ENCODE data around the gene POLA1. TPM values are rescaled to one million over a fixed set of nuclear protein-coding genes. Genes with fewer than 3 reads are reported as not detected.

POLA1 gene
- total and polyA plus RNA-seq, 2 of the 4 experiments (the other 2 are of a cell fraction): 4.0 to 15.1 TPM

- Histone ChIP-seq H3K14ac (replicated peaks; ENCODE audit: low read depth, low read length) (no peak overlapping the region), H3K4ac (ENCODE audit: low read depth, low read length) (no peak overlapping the region), H3K18ac (ENCODE audit: low read depth, low read length) (no peak overlapping the region), H4K5ac (ENCODE audit: low read depth, low read length) (no peak overlapping the region), H3K23ac (ENCODE audit: low read depth, low read length) (no peak overlapping the region), H2AFZ (replicated peaks; ENCODE audit: low read length, poor library complexity) (no peak overlapping the region), H2BK20ac (ENCODE audit: low read depth, low read length) (no peak overlapping the region), H3K9me1 (ENCODE audit: insufficient read depth, low read length) (no peaks in the 10 kb centered on the region), H2AK9ac (replicated peaks; ENCODE audit: low read depth, low read length, poor library complexity) (no peak overlapping the region), H3K27ac (ENCODE audit: insufficient read depth, low read length) (no peak overlapping the region), H3K56ac (ENCODE audit: extremely low read depth, insufficient read depth, low read length) (no peak overlapping the region), H3K79me1 (ENCODE audit: low read depth in 1 of 2, low read length in 2 of 2) (no peaks in the 10 kb centered on the region), H3K4me2 (ENCODE audit: low read depth, low read length) (0 out of 2 replicates have a peak overlapping the region, but pooled peaks have one; percentile 30), H4K91ac (ENCODE audit: insufficient read depth, low read depth, low read length) (no peak overlapping the region), H3K27me3 (ENCODE audit: control insufficient read depth, insufficient read depth, low read length) (peaks cover 89% of the 10 kb centered on the region), H2AK5ac (ENCODE audit: low read depth, low read length) (no peak overlapping the region), H2BK15ac (ENCODE audit: low read depth, low read length) (no peak overlapping the region), H4K8ac (ENCODE audit: low read depth in 2 of 2, low read length in 2 of 2) (no peak overlapping the region), H3K36me3 (ENCODE audit: control insufficient read depth, insufficient read depth, low read length) (no peaks in the 10 kb centered on the region), H4K20me1 (ENCODE audit: insufficient read depth, low read length) (no peaks in the 10 kb centered on the region), H2BK5ac (ENCODE audit: low read depth, low read length, poor library complexity, severe bottlenecking) (no peak overlapping the region), H3K4me1 (ENCODE audit: control insufficient read depth, insufficient read depth, low read length) (no peaks in the 10 kb centered on the region; the same call in 1 of the 2 replicates), H3K9ac (ENCODE audit: low read depth, low read length) (no peak overlapping the region), H3K4me3 (ENCODE audit: insufficient read depth, low read depth, low read length) (no peak overlapping the region), H2BK120ac (ENCODE audit: low read depth, low read length) (no peak overlapping the region), H3K9me3 (ENCODE audit: control insufficient read depth, insufficient read depth, low read length) (peaks cover 9% of the 10 kb centered on the region)
- no peak for TF ChIP-seq MAFK (IDR thresholded peaks at IDR 0.05; ENCODE audit: low read depth, low read length)
- no peak for TF ChIP-seq USF2 (IDR thresholded peaks at IDR 0.05; ENCODE audit: low read depth, low read length)
- no peak for TF ChIP-seq POLR2A (IDR thresholded peaks at IDR 0.05; ENCODE audit: low read depth, low read length)
- no peak for TF ChIP-seq MXI1 (IDR thresholded peaks at IDR 0.05; ENCODE audit: borderline replicate concordance, low read depth, low read length)
- no peak for TF ChIP-seq RFX5 (IDR thresholded peaks at IDR 0.05; ENCODE audit: low read depth, low read length)
- no peak for TF ChIP-seq MAZ (IDR thresholded peaks at IDR 0.05; ENCODE audit: borderline replicate concordance, low read depth, low read length)
- TF ChIP-seq FOS (IDR thresholded peaks at IDR 0.05; ENCODE audit: low read depth, low read length): no peak
- in situ Hi-C loops (cut with MboI; ENCODE audit: low sequenced_read_pairs): no loop called here
- no TSS peak for BruUV-seq (replicated peaks)
- dilution Hi-C loops (cut with HindIII; ENCODE audit: low sequenced_read_pairs, unreplicated experiment): no loop called here
- CTCF ChIA-PET: no interaction called here
- POLR2A ChIA-PET (ENCODE audit: unreplicated experiment): no interaction called here
- intact Hi-C loops (cut with micrococcal nuclease): no loop called here
- DNase-seq (no peak), ATAC-seq (ENCODE audit: low read depth) (no peak; the same call in 1 of the 2 replicates)
- 11% methylated on average over 14 of the region's 64 CpGs; no CpG with 5 or more reads in 1 of the 2 experiments for WGBS, 2 experiments (ENCODE audit: extremely low coverage in 2 of 2, insufficient read length in 1 of 2)
These were observed 313.6 kb downstream of the POLA1 start for GRCh38 chrX:25007059-25008053.

All from IMR-90 (cell line).